COLO829 (cell line): Measurements from ENCODE around the gene SLC16A6.
"Not testable (repeated sequence)": the region's sequence is repeated elsewhere in the genome, so short reads cannot be mapped to it uniquely, and the experiment has no call there.

ENCODE experiments used
- DNase-seq: peaks from one replicate; pipeline ENCODE4 v3.0.0; 2012; ENCODE audit warnings: low spot score

SLC16A6 gene

DNA sequence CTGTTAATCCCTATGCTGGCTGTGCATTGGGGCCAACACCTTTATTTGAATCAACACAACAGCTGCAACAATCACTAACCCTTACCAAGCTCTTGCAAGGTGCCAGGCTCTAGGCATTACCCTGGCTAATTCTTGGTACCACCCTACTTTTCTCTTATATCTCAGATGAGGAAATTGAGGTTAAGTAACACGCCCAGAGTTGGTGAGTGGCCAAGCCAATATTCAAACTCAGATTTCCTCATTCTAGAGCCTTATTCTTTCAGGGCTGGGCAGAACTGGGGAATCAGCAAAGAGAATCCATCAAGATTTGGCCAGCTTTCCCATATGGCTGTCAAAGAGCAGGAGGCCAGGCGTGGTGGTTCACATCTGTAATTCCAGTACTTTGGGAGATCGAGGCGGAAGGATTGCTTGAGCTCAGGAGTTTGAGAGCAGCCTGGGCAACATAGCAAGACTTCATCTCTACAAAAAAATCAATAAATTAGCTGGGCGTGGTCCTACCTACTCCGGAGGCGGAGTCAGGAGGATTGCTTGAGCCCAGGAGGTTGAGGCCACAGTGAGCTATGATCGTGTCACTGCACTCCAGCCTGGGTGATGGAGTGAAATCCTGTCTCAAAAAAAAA lies 24.1 kb upstream of the SLC16A6 start:
- no peak for DNase-seq

GRCh38 chr17:68310152-68310551 lies 19.2 kb upstream of the SLC16A6 start:
- DNase-seq: no peak

- DNase-seq: not testable (repeated sequence)
These were observed 18.2 kb upstream of the SLC16A6 start for GRCh38 chr17:68309066-68309670.

DNA sequence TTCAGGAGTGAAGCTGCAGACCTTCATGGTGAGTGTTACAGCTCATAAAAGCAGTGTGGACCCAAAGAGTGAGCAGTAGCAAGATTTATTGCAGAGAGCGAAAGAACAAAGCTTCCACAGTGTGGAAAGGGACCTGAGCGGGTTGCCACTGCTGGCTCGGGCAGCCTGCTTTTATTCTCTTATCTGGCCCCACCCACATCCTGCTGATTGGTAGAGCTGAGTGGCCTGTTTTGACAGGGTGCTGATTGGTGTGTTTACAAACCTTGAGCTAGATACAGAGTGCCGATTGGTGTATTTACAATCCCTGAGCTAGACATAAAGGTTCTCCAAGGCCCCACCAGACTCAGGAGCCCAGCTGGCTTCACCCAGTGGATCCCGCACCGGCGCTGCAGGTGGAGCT lies 17.6 kb upstream of the SLC16A6 start:
- DNase-seq: not testable (repeated sequence)

GRCh38 chr17:68307443-68307842 lies 16.5 kb upstream of the SLC16A6 start:
- DNase-seq: no peak

DNA sequence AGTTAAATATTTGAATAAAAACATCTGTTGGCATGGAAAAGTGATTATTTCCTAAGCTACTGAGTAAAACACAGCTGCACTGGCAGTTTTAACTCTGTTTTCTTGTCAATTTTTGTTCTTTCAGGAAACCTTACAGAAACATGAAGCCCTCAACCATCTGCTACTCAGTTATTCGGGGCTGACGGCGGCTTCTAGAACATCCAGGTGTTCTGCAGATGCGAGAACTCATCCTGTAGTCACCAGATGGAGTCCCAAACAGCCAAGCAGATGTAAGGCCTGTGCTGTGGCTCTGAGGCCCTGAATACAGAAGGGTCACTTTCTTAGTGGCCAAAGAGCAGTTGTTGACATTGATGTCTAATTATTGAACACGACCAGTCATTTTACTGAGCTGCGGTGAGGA lies 15.9 kb upstream of the SLC16A6 start:
- DNase-seq: no peak

- no peak for DNase-seq
These were observed 14.2 kb upstream of the SLC16A6 start for GRCh38 chr17:68305142-68305541.

- no peak for DNase-seq
These were observed 13.8 kb upstream of the SLC16A6 start for GRCh38 chr17:68304706-68305105.

DNA sequence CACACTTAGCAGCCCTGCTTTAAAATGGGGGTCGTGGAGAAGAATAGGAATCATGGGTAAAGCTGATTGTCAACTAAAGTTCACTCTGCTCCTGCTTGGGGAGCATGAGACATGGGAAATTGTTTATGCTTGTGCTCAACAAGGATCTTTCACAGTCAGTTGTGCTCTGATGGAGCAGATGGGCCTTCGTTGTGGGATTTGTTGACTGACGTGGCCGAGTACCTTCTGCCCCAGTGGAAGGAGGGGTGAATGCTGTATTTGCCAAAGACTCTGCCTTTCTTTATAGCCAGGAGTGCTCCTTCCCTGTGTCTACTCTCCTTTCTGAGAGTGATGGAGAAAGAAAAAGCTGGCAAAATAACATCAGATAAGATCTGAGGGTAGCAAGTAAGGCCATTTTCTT lies 11.7 kb upstream of the SLC16A6 start:
- DNase-seq: no peak

DNA sequence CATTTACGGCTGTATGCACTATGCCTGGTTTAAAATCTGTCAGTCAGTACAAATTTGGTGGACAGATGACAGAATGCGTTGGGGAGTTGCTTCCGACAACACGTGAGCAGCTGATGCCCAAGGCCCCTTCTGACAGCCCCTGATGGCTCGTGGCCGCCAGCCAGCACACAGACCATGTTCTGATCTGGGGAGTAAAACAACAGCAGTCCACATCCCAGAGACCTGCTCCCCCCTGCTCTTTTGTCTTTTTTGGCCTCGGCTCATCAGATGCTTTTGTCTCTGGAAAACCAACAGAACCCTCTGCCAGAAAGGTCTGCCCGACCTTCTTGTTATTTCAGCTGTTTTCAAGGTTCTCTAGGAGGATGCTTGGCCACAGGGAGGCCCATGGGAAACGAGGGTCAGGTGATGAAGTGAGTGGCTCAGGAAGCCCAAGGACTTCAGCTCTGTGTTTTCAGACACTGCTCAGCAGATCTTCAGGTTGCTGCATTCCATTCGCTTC lies 11.2 kb upstream of the SLC16A6 start:
- DNase-seq: no peak

- no peak for DNase-seq
These were observed 10.6 kb upstream of the SLC16A6 start for GRCh38 chr17:68301438-68301959.

DNA sequence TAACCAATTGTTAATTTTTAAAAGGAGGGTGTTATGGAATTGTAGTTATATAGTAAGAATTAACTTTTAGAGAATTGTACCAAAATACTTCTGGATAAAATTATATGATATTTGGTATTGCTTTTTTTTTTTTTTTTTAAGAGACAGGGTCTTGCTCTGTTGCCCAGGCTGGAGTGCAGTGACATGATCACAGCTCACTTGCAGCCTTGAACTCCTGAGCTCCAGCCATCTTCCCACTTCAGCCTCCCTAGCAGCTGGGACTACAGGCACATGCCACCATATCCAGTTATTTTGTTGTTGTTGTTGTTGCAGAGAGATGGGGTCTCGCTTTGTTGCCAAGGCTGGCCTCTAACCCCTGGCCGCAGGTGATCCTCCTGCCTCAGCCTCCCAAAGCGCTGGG lies 8.9 kb upstream of the SLC16A6 start:
- no peak for DNase-seq

GRCh38 chr17:68298601-68299000 lies 7.7 kb upstream of the SLC16A6 start:
- DNase-seq: no peak

DNA sequence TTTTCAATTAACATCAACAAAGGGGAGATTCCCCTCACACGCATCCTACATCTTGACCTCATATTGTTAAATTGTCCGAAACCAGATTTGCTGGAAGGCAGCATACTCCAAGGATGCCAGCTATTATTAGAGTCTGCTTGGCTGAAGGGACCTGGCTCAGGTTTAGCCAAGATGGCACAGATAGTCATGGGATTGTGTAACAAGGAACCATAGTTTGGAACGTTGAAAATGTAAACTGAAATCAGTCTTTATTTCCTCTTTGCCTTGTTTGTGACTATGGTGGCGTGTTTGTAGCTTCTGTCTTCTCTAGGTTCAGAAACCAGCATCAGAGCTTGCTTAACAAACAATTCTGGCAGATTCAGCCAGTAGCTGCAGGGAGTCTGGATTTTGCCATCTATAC lies 6.3 kb upstream of the SLC16A6 start:
- no peak for DNase-seq

GRCh38 chr17:68296217-68297191 lies 5.6 kb upstream of the SLC16A6 start:
- no peak for DNase-seq

DNA sequence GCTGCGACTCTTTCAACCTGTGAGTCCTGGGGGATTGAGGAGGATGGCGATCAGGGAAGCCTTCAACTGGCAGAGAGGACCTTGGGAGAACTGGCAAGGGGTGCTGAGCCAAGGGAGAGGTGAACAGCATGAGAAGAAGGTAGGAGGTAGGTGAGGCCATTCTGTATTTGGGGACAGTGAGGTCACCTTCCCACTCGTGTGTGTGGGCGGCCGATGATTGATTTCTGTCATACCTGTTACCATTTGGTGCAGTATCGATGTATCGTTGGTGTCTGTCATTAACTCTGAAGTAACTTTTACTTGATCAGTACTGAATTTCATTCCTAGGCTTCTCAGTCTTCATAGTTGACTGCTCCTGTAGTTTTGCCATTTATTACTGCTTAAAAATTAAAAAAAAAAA lies 4.2 kb upstream of the SLC16A6 start:
- no peak for DNase-seq

DNA sequence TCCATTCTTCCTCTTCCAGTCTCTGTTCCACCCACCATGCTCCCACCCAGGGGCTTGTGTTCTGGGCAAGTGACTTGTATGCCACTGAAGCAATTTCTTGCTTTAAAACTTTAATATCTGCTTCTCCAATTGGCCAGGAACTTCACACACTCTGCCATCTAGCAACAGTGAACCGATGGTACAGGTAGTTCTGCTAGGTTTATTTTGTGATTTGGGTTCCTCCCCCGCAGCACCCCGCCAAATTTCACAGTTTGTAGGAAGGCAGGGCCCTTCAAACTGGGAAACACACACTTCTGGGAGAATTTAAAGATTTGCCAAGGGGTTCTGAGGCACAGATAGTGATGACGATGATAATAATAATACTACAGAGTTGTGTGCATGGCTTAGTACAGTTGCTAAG lies 3.7 kb upstream of the SLC16A6 start:
- no peak for DNase-seq

DNA sequence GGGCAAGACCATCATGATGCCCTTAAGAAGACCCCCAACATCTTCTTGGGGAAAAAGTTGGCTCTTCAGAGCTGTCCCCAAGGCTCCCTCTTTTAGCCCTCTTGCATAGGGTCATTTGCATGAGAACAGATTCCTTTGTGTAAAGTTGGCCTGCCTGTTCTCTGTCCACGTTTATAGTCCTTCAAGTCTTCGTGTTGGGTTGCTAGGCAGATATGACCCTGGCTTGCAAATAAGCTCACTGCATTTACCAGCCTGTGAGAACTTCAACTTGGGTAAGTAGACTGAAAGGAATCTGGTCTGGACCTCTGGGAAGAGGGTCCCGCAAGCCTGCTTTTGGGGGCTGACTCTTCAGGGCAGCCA lies 3.2 kb upstream of the SLC16A6 start:
- DNase-seq: no peak

DNA sequence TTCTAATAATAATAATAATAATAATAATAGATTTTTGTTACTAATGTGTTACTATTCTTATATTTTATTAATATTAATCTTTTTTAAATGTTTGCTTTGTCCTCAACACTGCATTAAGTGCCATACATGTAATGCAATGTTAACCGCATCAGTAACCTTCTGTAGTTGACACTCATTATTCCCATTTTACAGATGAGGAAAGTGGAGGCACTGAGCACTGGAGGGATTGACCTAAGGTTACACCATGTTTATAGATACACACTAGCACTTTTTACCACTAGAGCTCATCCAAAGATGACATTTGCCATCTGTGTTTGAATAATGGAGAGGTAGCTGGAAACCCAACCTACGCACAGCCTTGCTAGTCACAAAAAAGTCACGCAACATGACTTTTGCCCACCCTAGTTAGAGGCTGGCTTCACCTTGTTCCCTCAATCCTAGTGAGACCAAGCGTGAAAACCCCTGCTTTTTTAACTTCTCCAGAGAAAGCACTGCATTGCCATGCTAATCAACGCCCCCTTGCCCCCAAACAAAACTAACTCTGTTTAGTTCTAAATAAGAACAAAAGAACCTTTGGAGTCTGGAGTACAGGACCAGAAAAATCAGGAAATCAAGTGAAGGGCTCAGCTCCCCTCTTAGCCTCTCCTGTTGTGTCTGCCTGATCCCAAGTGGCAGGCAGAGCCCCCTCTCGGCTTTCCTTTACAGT lies 2.7 kb upstream of the SLC16A6 start:
- DNase-seq: no peak

- DNase-seq: no peak
These were observed 1.7 kb upstream of the SLC16A6 start for GRCh38 chr17:68292689-68293040.

GRCh38 chr17:68291836-68292688 lies 1.1 kb upstream of the SLC16A6 start:
- peak; percentile 44 for DNase-seq
